ENCODE measurements around the gene KRT82.

The KRT82 gene

DNA sequence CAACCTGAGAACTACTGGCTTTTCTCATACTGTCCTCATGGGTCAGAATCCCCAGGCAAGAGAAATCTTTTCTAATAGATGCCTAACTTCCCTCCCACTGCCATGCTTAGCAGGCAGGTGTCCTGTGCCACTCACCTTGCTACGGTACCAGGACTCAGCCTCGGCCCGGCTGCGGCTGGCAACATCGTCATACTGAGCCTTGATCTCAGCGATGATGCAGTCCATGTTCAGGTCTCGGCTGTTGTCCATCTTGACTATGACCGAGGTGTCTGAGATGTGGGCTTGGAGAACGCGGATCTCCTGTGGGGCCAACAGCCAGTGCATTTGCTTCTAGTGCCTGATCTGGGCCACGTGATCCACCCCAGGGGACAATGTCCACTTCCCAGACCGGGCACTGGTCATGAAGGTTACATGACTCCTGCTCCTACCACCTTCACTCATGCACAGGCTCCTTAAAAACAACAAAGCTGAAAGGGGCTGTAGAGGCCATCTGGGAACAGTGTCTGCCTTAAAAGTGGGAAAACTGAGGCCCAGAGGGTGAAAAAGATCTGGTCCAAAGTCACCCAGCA, 42.9 kb downstream of the KRT82 start:
- no peaks in the 10 kb centered on the region for H3K79me2 ChIP-seq (ENCODE audit: low read length)
- H3K36me3 ChIP-seq (replicated peaks; ENCODE audit: insufficient read depth, low read length): no peaks in the 10 kb centered on the region
- H3K4me3 ChIP-seq (ENCODE audit: low read length): no peak overlapping the region
- H3K4me2 ChIP-seq (ENCODE audit: low read depth, low read length): no peak overlapping the region
- no peak overlapping the region for H3K27ac ChIP-seq (ENCODE audit: low read length)
- H4K20me1 ChIP-seq (ENCODE audit: insufficient read depth, low read length): no peaks in the 10 kb centered on the region
- peaks cover 88% of the 10 kb centered on the region for H3K27me3 ChIP-seq (replicated peaks; ENCODE audit: insufficient read depth, low read length)
- DNase-seq: no peak
- TF ChIP-seq, protein P1, sequence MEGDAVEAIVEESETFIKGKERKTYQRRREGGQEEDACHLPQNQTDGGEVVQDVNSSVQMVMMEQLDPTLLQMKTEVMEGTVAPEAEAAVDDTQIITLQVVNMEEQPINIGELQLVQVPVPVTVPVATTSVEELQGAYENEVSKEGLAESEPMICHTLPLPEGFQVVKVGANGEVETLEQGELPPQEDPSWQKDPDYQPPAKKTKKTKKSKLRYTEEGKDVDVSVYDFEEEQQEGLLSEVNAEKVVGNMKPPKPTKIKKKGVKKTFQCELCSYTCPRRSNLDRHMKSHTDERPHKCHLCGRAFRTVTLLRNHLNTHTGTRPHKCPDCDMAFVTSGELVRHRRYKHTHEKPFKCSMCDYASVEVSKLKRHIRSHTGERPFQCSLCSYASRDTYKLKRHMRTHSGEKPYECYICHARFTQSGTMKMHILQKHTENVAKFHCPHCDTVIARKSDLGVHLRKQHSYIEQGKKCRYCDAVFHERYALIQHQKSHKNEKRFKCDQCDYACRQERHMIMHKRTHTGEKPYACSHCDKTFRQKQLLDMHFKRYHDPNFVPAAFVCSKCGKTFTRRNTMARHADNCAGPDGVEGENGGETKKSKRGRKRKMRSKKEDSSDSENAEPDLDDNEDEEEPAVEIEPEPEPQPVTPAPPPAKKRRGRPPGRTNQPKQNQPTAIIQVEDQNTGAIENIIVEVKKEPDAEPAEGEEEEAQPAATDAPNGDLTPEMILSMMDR (IDR thresholded peaks at IDR 0.05; ENCODE audit: low read length): no peak
- TF ChIP-seq EZH2 (optimal IDR thresholded peaks at IDR 0.05; ENCODE audit: low read depth, low read length) (no peak), EZH2phosphoT487 (IDR thresholded peaks at IDR 0.05; ENCODE audit: low read length) (no peak)
- H2AFZ ChIP-seq (ENCODE audit: low read length): no peak overlapping the region
- no peaks in the 10 kb centered on the region for H3F3A ChIP-seq (ENCODE audit: insufficient read depth, low read length)
- H3K9ac ChIP-seq (ENCODE audit: low read length): no peak overlapping the region
- peaks cover 6% of the 10 kb centered on the region; the same call in 1 of the 2 replicates for H3K4me1 ChIP-seq (ENCODE audit: low read length)
- no peaks in the 10 kb centered on the region for H3K9me3 ChIP-seq (replicated peaks; ENCODE audit: insufficient read depth, low read length)
- H3K9me2 ChIP-seq (replicated peaks; ENCODE audit: insufficient read depth, low read length): no peaks in the 10 kb centered on the region

GRCh38 chr12:52362118-52362726, 43.9 kb downstream of the KRT82 start:
- H3K4me2 ChIP-seq (ENCODE audit: low read depth, low read length): no peak overlapping the region
- H3K9me2 ChIP-seq (replicated peaks; ENCODE audit: insufficient read depth, low read length): no peaks in the 10 kb centered on the region
- H3F3A ChIP-seq (ENCODE audit: insufficient read depth, low read length): no peaks in the 10 kb centered on the region
- no peaks in the 10 kb centered on the region for H3K9me3 ChIP-seq (replicated peaks; ENCODE audit: insufficient read depth, low read length)
- H3K4me3 ChIP-seq (ENCODE audit: low read length): no peak overlapping the region
- peaks cover 6% of the 10 kb centered on the region; the same call in 1 of the 2 replicates for H3K4me1 ChIP-seq (ENCODE audit: low read length)
- H3K27ac ChIP-seq (ENCODE audit: low read length): no peak overlapping the region
- no peak for DNase-seq
- TF ChIP-seq EZH2 (optimal IDR thresholded peaks at IDR 0.05; ENCODE audit: low read depth, low read length): no peak
- TF ChIP-seq EZH2phosphoT487 (IDR thresholded peaks at IDR 0.05; ENCODE audit: low read length): no peak
- TF ChIP-seq, protein P1 (IDR thresholded peaks at IDR 0.05; ENCODE audit: low read length): peak; percentile 34
- H2AFZ ChIP-seq (ENCODE audit: low read length): no peak overlapping the region
- no peak overlapping the region for H3K9ac ChIP-seq (ENCODE audit: low read length)
- no peaks in the 10 kb centered on the region for H3K79me2 ChIP-seq (ENCODE audit: low read length)
- H3K36me3 ChIP-seq (replicated peaks; ENCODE audit: insufficient read depth, low read length): no peaks in the 10 kb centered on the region
- no peaks in the 10 kb centered on the region for H4K20me1 ChIP-seq (ENCODE audit: insufficient read depth, low read length)
- H3K27me3 ChIP-seq (replicated peaks; ENCODE audit: insufficient read depth, low read length): peaks cover 88% of the 10 kb centered on the region

DNA sequence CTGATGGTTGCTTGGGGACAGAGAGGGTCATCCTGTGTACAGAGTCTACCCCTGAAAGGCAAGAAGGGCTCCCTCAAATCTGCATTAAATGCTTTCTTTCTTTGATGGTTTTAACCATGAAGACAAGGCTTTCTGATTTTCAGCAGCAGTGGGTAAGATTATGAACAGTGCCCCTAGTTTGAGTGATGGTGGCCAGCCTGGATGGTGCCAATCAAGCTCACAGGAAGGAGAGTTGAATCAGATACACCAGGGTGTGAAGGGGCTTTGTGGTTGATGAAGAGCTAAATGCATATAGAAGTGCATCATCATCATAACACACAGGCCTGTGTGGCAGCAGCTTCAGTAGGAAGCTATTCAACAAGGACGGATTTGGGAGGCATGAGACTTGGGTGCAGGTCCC, 44.6 kb downstream of the KRT82 start:
- no peak for DNase-seq
- Histone ChIP-seq H3K9ac (ENCODE audit: low read length) (no peak overlapping the region), H3K9me2 (replicated peaks; ENCODE audit: insufficient read depth, low read length) (no peaks in the 10 kb centered on the region), H3F3A (ENCODE audit: insufficient read depth, low read length) (no peaks in the 10 kb centered on the region), H4K20me1 (ENCODE audit: insufficient read depth, low read length) (no peaks in the 10 kb centered on the region), H3K27me3 (replicated peaks; ENCODE audit: insufficient read depth, low read length) (peaks cover 88% of the 10 kb centered on the region), H3K79me2 (ENCODE audit: low read length) (no peaks in the 10 kb centered on the region), H3K4me3 (ENCODE audit: low read length) (no peak overlapping the region), H3K36me3 (replicated peaks; ENCODE audit: insufficient read depth, low read length) (no peaks in the 10 kb centered on the region), H3K9me3 (replicated peaks; ENCODE audit: insufficient read depth, low read length) (no peaks in the 10 kb centered on the region), H3K27ac (ENCODE audit: low read length) (no peak overlapping the region), H3K4me2 (ENCODE audit: low read depth, low read length) (no peak overlapping the region), H2AFZ (ENCODE audit: low read length) (no peak overlapping the region), H3K4me1 (ENCODE audit: low read length) (peaks cover 6% of the 10 kb centered on the region; the same call in 1 of the 2 replicates)
- TF ChIP-seq EZH2 (optimal IDR thresholded peaks at IDR 0.05; ENCODE audit: low read depth, low read length) (no peak), EZH2phosphoT487 (IDR thresholded peaks at IDR 0.05; ENCODE audit: low read length) (no peak)
- TF ChIP-seq, protein P1 (IDR thresholded peaks at IDR 0.05; ENCODE audit: low read length): no peak
